Fibroblast of lung (primary cell): Measurements from ENCODE around the gene PNRC1. TPM values are rescaled to one million over a fixed set of nuclear protein-coding genes. Genes with fewer than 3 reads are reported as not detected.

Experiments used
- DNase-seq, 2 donors: peaks; one replicate each; pipeline versions ENCODE4 v3.0.0 to v3.0.0-alpha.2; 2010; ENCODE audit warnings: low read depth in 2 of 2
- H2AFZ ChIP-seq: 2 replicates; pipeline ENCODE4 v1.5.1; 2012; ENCODE audit warnings: low read length, control low read depth, inconsistent platforms
- H3K27ac ChIP-seq: 2 replicates; pipeline ENCODE4 v1.5.1; 2011; ENCODE audit warnings: low read length, control low read depth; ENCODE audit not compliant: insufficient read depth
- H3K27me3 ChIP-seq: 2 replicates; pipeline ENCODE4 v1.5.1; 2011; ENCODE audit warnings: mild to moderate bottlenecking, low read length; ENCODE audit not compliant: control insufficient read depth, insufficient read depth
- H3K36me3 ChIP-seq: 2 replicates; pipeline ENCODE4 v1.5.1; 2011; ENCODE audit warnings: low read length; ENCODE audit not compliant: control insufficient read depth, insufficient read depth
- H3K4me1 ChIP-seq: 2 replicates; pipeline ENCODE4 v1.5.1; 2011; ENCODE audit warnings: low read length; ENCODE audit not compliant: control insufficient read depth, insufficient read depth; ENCODE audit errors: extremely low read depth
- H3K4me2 ChIP-seq: 2 replicates; pipeline ENCODE4 v1.5.1; 2011; ENCODE audit warnings: low read length, control low read depth; ENCODE audit not compliant: insufficient read depth; ENCODE audit errors: extremely low read depth
- H3K4me3 ChIP-seq, 4 experiments: fragments of 200-600 bp in 1 of 4; sonication (generic) in 1 of 4; replicated peaks in 1 of 4; 2 replicates each; pipeline ENCODE4 v1.5.1; 2011 to 2016; ENCODE audit warnings: low read length in 4 of 4, low read depth in 3 of 4, mild to moderate bottlenecking in 3 of 4, control low read depth in 2 of 4, inconsistent platforms in 1 of 4, mixed read lengths in 1 of 4; ENCODE audit not compliant: insufficient read depth in 1 of 4; ENCODE audit errors: control extremely low read depth in 1 of 4
- H3K79me2 ChIP-seq: 2 replicates; pipeline ENCODE4 v1.5.1; 2012; ENCODE audit warnings: mild to moderate bottlenecking, low read length, inconsistent platforms; ENCODE audit not compliant: control insufficient read depth, insufficient read depth
- H3K9ac ChIP-seq: 2 replicates; pipeline ENCODE4 v1.5.1; 2011; ENCODE audit warnings: mild to moderate bottlenecking, low read length, control low read depth; ENCODE audit not compliant: insufficient read depth
- H3K9me3 ChIP-seq: 2 replicates; pipeline ENCODE4 v1.5.1; 2012; ENCODE audit warnings: low read depth, low read length; ENCODE audit not compliant: control insufficient read depth, insufficient read depth
- H4K20me1 ChIP-seq: 2 replicates; pipeline ENCODE4 v1.5.1; 2011; ENCODE audit warnings: low read length; ENCODE audit not compliant: control insufficient read depth, insufficient read depth; ENCODE audit errors: extremely low read depth
- EZH2 ChIP-seq: IDR thresholded peaks from 2 replicates; pipeline ENCODE4 v1.5.1; 2012; ENCODE audit warnings: low read length, control low read depth, mild to moderate bottlenecking; ENCODE audit errors: missing control alignments
- polyA plus RNA-seq, 2 donors: library from polyadenylated mRNA; depleted of rRNA in 1 of 2; stranded (reverse) in 1 of 2; unstranded in 1 of 2; fragments of >200 nt; gene quantifications; 2 replicates each; pipeline ENCODE4 v1.2.1, GENCODE V29; 2011 to 2012; ENCODE audit warnings: missing spikeins in 1 of 2
- total RNA-seq: library from RNA; depleted of rRNA; stranded (reverse); fragments of >200 nt; gene quantifications from 2 replicates; pipeline ENCODE4 v1.2.1, GENCODE V29; 2014
- TF ChIP-seq, protein P1 (sequence below), 2 donors: IDR thresholded peaks in 1 of 2; conservative IDR thresholded peaks in 1 of 2; 1 replicate in 1 of 2; 2 replicates in 1 of 2; pipeline ENCODE4 v1.5.1; 2011 to 2012; ENCODE audit warnings: low read length in 2 of 2, control low read depth in 1 of 2, inconsistent platforms in 1 of 2, low read depth in 1 of 2, mild to moderate bottlenecking in 1 of 2

Gene PNRC1
- total and polyA plus RNA-seq, 2 donors (not counting 1 experiment from before 2014, with no cell fraction given) = 14.9 to 65.1 TPM

DNA sequence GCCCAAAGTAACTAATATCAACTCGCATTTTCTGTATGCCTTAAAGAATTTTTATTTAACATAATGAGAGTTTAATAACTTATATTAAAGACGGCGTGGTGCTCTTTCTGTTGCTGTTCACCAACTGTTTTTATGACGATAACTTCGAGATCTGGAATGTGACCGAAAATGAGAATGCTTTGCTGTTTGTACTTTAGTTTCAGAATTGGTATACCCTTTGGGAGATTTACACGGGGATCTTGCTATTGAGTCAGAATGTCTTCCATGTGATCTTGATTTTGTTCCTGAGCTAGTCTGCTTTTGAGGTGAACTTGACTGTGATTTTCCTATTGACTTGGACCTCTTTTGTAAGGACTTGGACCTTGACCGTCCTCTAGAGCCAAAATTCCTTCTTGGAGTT is 17.9 kb downstream of the PNRC1 start:
- Histone ChIP-seq H3K4me2 (no peak overlapping the region), H3K79me2 (no peaks in the 10 kb centered on the region), H2AFZ (no peak overlapping the region), H3K27me3 (no peaks in the 10 kb centered on the region), H3K27ac (no peak overlapping the region), H3K9ac (no peak overlapping the region), H3K4me1 (no peaks in the 10 kb centered on the region), H3K4me3 (no peak overlapping the region), H3K9me3 (no peaks in the 10 kb centered on the region), H4K20me1 (no peaks in the 10 kb centered on the region), H3K36me3 (no peaks in the 10 kb centered on the region)
- no peak for DNase-seq
- TF ChIP-seq, protein P1, sequence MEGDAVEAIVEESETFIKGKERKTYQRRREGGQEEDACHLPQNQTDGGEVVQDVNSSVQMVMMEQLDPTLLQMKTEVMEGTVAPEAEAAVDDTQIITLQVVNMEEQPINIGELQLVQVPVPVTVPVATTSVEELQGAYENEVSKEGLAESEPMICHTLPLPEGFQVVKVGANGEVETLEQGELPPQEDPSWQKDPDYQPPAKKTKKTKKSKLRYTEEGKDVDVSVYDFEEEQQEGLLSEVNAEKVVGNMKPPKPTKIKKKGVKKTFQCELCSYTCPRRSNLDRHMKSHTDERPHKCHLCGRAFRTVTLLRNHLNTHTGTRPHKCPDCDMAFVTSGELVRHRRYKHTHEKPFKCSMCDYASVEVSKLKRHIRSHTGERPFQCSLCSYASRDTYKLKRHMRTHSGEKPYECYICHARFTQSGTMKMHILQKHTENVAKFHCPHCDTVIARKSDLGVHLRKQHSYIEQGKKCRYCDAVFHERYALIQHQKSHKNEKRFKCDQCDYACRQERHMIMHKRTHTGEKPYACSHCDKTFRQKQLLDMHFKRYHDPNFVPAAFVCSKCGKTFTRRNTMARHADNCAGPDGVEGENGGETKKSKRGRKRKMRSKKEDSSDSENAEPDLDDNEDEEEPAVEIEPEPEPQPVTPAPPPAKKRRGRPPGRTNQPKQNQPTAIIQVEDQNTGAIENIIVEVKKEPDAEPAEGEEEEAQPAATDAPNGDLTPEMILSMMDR (conservative IDR thresholded peaks at IDR 0.05 in 1 of 2, IDR thresholded peaks at IDR 0.05 in 1 of 2; ENCODE audit: low read depth in 1 of 2, low read length in 2 of 2) = no peak
- TF ChIP-seq EZH2 = no peak

DNA sequence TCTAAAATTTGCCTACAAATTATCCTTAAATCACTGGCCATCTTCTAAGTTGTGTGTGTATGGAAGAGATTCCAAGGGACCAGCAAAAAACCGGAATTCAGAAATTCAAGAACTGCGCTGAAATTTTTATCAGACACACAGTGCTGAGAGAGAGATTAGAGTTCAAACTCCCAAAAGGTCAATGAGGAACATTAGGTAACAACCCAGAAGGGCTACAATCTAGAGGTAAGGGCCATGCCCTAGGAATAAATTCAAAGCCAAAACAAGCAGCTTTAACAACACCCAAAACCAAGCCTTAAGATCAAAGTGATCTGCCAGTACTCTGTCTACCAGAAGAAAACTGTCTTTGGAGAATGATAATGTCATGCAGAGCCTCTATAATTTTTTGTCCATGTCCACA is 19.6 kb downstream of the PNRC1 start:
- no peak for TF ChIP-seq EZH2
- TF ChIP-seq, protein P1 (conservative IDR thresholded peaks at IDR 0.05 in 1 of 2, IDR thresholded peaks at IDR 0.05 in 1 of 2; ENCODE audit: low read depth in 1 of 2, low read length in 2 of 2) = no peak
- H3K27me3 ChIP-seq = no peaks in the 10 kb centered on the region
- H3K4me2 ChIP-seq = no peak overlapping the region
- H4K20me1 ChIP-seq = no peaks in the 10 kb centered on the region
- H3K4me1 ChIP-seq = no peaks in the 10 kb centered on the region
- H3K4me3 ChIP-seq = no peak overlapping the region
- H2AFZ ChIP-seq = no peak overlapping the region
- H3K36me3 ChIP-seq = no peaks in the 10 kb centered on the region
- no peaks in the 10 kb centered on the region for H3K9me3 ChIP-seq
- no peak overlapping the region for H3K27ac ChIP-seq
- H3K9ac ChIP-seq = no peak overlapping the region
- no peak for DNase-seq
- no peaks in the 10 kb centered on the region for H3K79me2 ChIP-seq

DNA sequence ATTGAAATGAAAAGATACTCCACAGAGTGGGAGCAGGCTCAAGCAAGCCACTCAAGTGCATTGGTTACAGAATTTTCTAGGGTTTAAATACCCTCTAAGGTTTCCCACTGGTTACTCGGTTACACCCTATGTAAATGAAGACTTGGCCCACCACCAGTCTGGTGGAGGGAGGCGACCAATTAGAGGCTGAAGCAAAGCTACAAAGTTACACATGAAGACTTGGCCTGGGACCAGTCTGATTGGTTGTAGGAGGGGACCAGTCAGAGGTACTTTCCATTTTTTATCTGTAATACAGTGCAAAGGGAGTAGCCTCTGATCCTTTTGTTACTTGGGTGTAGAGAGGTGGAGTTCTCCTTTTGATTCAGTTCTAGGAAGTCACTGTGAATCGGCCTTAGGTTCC is 29.7 kb downstream of the PNRC1 start:
- DNase-seq = no peak
- H3K4me2 ChIP-seq = no peak overlapping the region
- no peaks in the 10 kb centered on the region for H3K9me3 ChIP-seq
- no peak overlapping the region for H3K9ac ChIP-seq
- no peak for TF ChIP-seq EZH2
- TF ChIP-seq, protein P1 (conservative IDR thresholded peaks at IDR 0.05 in 1 of 2, IDR thresholded peaks at IDR 0.05 in 1 of 2; ENCODE audit: low read depth in 1 of 2, low read length in 2 of 2) = no peak
- H3K4me3 ChIP-seq = no peak overlapping the region
- H4K20me1 ChIP-seq = no peaks in the 10 kb centered on the region
- H3K4me1 ChIP-seq = no peaks in the 10 kb centered on the region
- H3K36me3 ChIP-seq = no peaks in the 10 kb centered on the region
- no peak overlapping the region for H2AFZ ChIP-seq
- H3K27me3 ChIP-seq = no peaks in the 10 kb centered on the region
- H3K79me2 ChIP-seq = no peaks in the 10 kb centered on the region
- H3K27ac ChIP-seq = no peak overlapping the region
